K562 (cell line): Measurements from ENCODE around the gene CACNA2D3. TPM values are rescaled to one million over a fixed set of nuclear protein-coding genes. Genes with fewer than 3 reads are reported as not detected.
A peak's percentile ranks its signal among the peaks of the same experiment; 100 is the strongest.

Source experiments
- ATAC-seq: fragments of 200-7000 bp; cut with Tn5 transposase; 3 replicates; pipeline ENCODE4 v1.9.1; 2020; ENCODE audit warnings: moderate library complexity
- BruUV-seq: library from RNA; stranded (reverse); fragments of 400-500 nt; replicated peaks from 2 replicates; lab custom pipeline; 2021; lab: Mats Ljungman, UMichigan
- CTCF ChIA-PET: fragments of 300-600 bp; formaldehyde crosslinking; extraction: SDS; loops from one replicate; lab custom pipeline; 2021; ENCODE audit warnings: low intra/inter-chr PET ratio; lab: Yijun Ruan, JAX
- POLR2A ChIA-PET: fragments of 300-600, 350-650 bp; sonication (Branson Sonifier 250); formaldehyde crosslinking; extraction: SDS; loops from one replicate; lab custom pipeline; 2021; ENCODE audit warnings: antibody characterized with exemption, inconsistent platforms; lab: Yijun Ruan, JAX
- DNase-seq, 4 experiments: peaks; one replicate each; pipeline versions ENCODE4 v3.0.0 to v3.0.0-alpha.2; 2011 to 2018; ENCODE audit warnings: low spot score in 3 of 4, mixed read lengths in 3 of 4; ENCODE audit errors: extremely low read depth in 1 of 4
- FAIRE-seq: peaks from 2 replicates; lab custom pipeline; 2011; peaks lifted over from hg19 to GRCh38; lab: Jason Lieb, UNC
- H2AFZ ChIP-seq: 2 replicates; pipeline ENCODE4 v1.6.0; 2011; ENCODE audit warnings: low read depth, low read length, control low read depth, inconsistent platforms
- H3K27ac ChIP-seq: fragments of 200-600 bp; 3 replicates; pipeline ENCODE4 v1.8.0; 2011; ENCODE audit warnings: low read depth, mild to moderate bottlenecking, control low read depth, inconsistent platforms, low read length, moderate library complexity, mixed read lengths; ENCODE audit errors: extremely low read depth
- H3K27me3 ChIP-seq, 2 experiments: fragments of 300-600 bp in 1 of 2; 2 replicates in 1 of 2; 3 replicates in 1 of 2; pipeline versions ENCODE4 v1.6.0 to v1.8.0; 2011; ENCODE audit warnings: inconsistent platforms in 2 of 2, low read length in 2 of 2, mild to moderate bottlenecking in 1 of 2, mixed read lengths in 1 of 2, moderate library complexity in 1 of 2; ENCODE audit not compliant: control insufficient read depth in 2 of 2, insufficient read depth in 2 of 2
- H3K36me3 ChIP-seq: fragments of 300-600 bp; 3 replicates; pipeline ENCODE4 v1.8.0; 2011; ENCODE audit warnings: mild to moderate bottlenecking, low read length, inconsistent platforms; ENCODE audit not compliant: control insufficient read depth, insufficient read depth
- H3K4me1 ChIP-seq, 2 experiments: fragments of 200-600 bp in 1 of 2; replicated peaks in 1 of 2; 2 replicates in 1 of 2; 3 replicates in 1 of 2; pipeline versions ENCODE4 v1.5.1 to v1.8.0; 2011; ENCODE audit warnings: inconsistent platforms in 2 of 2, low read length in 2 of 2, mild to moderate bottlenecking in 1 of 2, mixed read lengths in 1 of 2, moderate library complexity in 1 of 2; ENCODE audit not compliant: control insufficient read depth in 2 of 2, insufficient read depth in 2 of 2
- H3K4me2 ChIP-seq: 2 replicates; pipeline ENCODE4 v1.6.1; 2011; ENCODE audit warnings: low read length, control low read depth, inconsistent platforms, mixed read lengths; ENCODE audit not compliant: insufficient read depth
- H3K4me3 ChIP-seq: fragments of 200-600 bp; sonication (generic), shearing (Covaris generic); 2 replicates; pipeline ENCODE4 v1.5.1; 2016; ENCODE audit warnings: control low read depth, inconsistent platforms
- H3K79me2 ChIP-seq: fragments of 200-600 bp; 3 replicates; pipeline ENCODE4 v1.8.0; 2011; ENCODE audit warnings: low read length, inconsistent platforms; ENCODE audit not compliant: control insufficient read depth, insufficient read depth
- H3K9ac ChIP-seq, 2 experiments: 2 replicates each; pipeline versions ENCODE4 v1.6.0 to v1.6.1; 2011; ENCODE audit warnings: low read depth in 2 of 2, low read length in 2 of 2, control low read depth in 1 of 2, inconsistent platforms in 1 of 2, mild to moderate bottlenecking in 1 of 2, mixed read lengths in 1 of 2; ENCODE audit not compliant: insufficient read depth in 1 of 2
- H3K9me1 ChIP-seq: one replicate; pipeline ENCODE4 v1.6.0; 2011; ENCODE audit warnings: inconsistent platforms, mild to moderate bottlenecking, low read length, moderate library complexity; ENCODE audit not compliant: control insufficient read depth, insufficient read depth
- H3K9me3 ChIP-seq: replicated peaks from 2 replicates; pipeline ENCODE4 v1.5.1; 2011; ENCODE audit warnings: low read depth, low read length, inconsistent platforms; ENCODE audit not compliant: control insufficient read depth, insufficient read depth
- H4K20me1 ChIP-seq: replicated peaks from 2 replicates; pipeline ENCODE4 v1.6.1; 2011; ENCODE audit warnings: low read length, inconsistent platforms, mixed read lengths; ENCODE audit not compliant: control insufficient read depth, insufficient read depth
- CEBPB ChIP-seq: fragments of 450-650 bp; IDR thresholded peaks from 2 replicates; pipeline ENCODE4 v1.6.1; 2016; ENCODE audit warnings: missing genetic modification characterization, missing compliant biosample characterization
- CGGBP1 ChIP-seq: fragments of 250-450 bp; sonication (Bioruptor Pico); IDR thresholded peaks from 2 replicates; pipeline ENCODE4 v1.9.0; 2021; ENCODE audit warnings: mild to moderate bottlenecking
- FOXA1 ChIP-seq: fragments of 450-650 bp; IDR thresholded peaks from 2 replicates; pipeline ENCODE4 v1.6.1; 2016; ENCODE audit warnings: mild to moderate bottlenecking, borderline replicate concordance
- HNRNPK ChIP-seq: fragments of 200-400 bp; formaldehyde crosslinking; IDR thresholded peaks from one replicate; pipeline ENCODE4 v1.6.1; 2018; ENCODE audit warnings: mild to moderate bottlenecking, low read depth, low read length; ENCODE audit not compliant: poor library complexity, severe bottlenecking
- HOXB6 ChIP-seq: fragments of 250-450 bp; sonication (Bioruptor Pico); IDR thresholded peaks from 2 replicates; pipeline ENCODE4 v1.5.1; 2022; ENCODE audit warnings: mild to moderate bottlenecking, borderline replicate concordance
- KLF16 ChIP-seq: IDR thresholded peaks from 2 replicates; pipeline ENCODE4 v1.6.1; 2016; ENCODE audit warnings: antibody characterized with exemption
- NFE2 ChIP-seq: IDR thresholded peaks from 2 replicates; pipeline ENCODE4 v1.6.1; 2014; ENCODE audit warnings: antibody characterized with exemption, low read depth
- SMARCE1 ChIP-seq: fragments of 450-650 bp; IDR thresholded peaks from 2 replicates; pipeline ENCODE4 v1.7.1; 2016; ENCODE audit warnings: mild to moderate bottlenecking
- SREBF2 ChIP-seq: sonication (generic); formaldehyde crosslinking; IDR thresholded peaks from 2 replicates; pipeline ENCODE4 v1.4.0; 2020; ENCODE audit warnings: mild to moderate bottlenecking, missing genetic modification reagents
- STAT6 ChIP-seq: sonication (generic); formaldehyde crosslinking; IDR thresholded peaks from 2 replicates; pipeline ENCODE4 v1.8.1; 2023; ENCODE audit warnings: mild to moderate bottlenecking, missing genetic modification reagents
- TCF15 ChIP-seq: fragments of 250-450 bp; sonication (Bioruptor Pico); IDR thresholded peaks from 2 replicates; pipeline ENCODE4 v1.8.0; 2022; ENCODE audit warnings: moderate library complexity, mild to moderate bottlenecking, inconsistent platforms
- ZNF695 ChIP-seq: fragments of 450-650 bp; formaldehyde crosslinking; IDR thresholded peaks from 2 replicates; pipeline ENCODE4 v1.4.0; 2020; ENCODE audit warnings: mild to moderate bottlenecking, moderate library complexity
- WGBS: fragments of 100-300 bp; shearing (Covaris generic); methylation state at CpG from one replicate; pipeline ENCODE4 v1.1.6; 2016; ENCODE audit warnings: low coverage, mixed read lengths; ENCODE audit not compliant: insufficient coverage; ENCODE audit errors: missing lambda C conversion rate; 5-methylcytosine and 5-hydroxymethylcytosine counted together
- in situ Hi-C: fragments of 300-500 bp; cut with MboI; formaldehyde crosslinking; loops from 4 replicates; pipeline ENCODE4 v1.15.0; 2018; ENCODE audit warnings: inconsistent platforms, mixed read lengths
- intact Hi-C: fragments of 100-400 bp; cut with micrococcal nuclease; formaldehyde crosslinking; loops from 2 replicates; pipeline ENCODE4 v1.14.2; 2022
- polyA plus RNA-seq, 8 experiments: library from polyadenylated mRNA; depleted of rRNA in 4 of 8; stranded (reverse) in 5 of 8; unstranded in 3 of 8; fragments of >200 nt; fragmentation: Nextera tagmentation in 2 of 8; fragmentation: Illumina TruSeq in 1 of 8; extraction: Ambion mirVana in 2 of 8; extraction: Trizol in 1 of 8; gene quantifications; 2 replicates each; pipeline versions ENCODE4 v1.2.1 to v1.2.3, GENCODE V29; 2011 to 2014; ENCODE audit warnings: inconsistent platforms in 1 of 8, missing spikeins in 1 of 8
- total RNA-seq, 7 experiments: library from RNA; depleted of rRNA in 6 of 7; stranded (reverse); fragments of >200 nt in 6 of 7; fragmentation: Illumina TruSeq in 2 of 7; extraction: Trizol in 2 of 7; gene quantifications; 2 replicates each; pipeline versions ENCODE4 v1.2.1 to v1.2.3, GENCODE V29; 2011 to 2021; ENCODE audit warnings: low replicate concordance in 1 of 7
- TF ChIP-seq, protein P1 (sequence below): fragments of 250-450 bp; sonication (Bioruptor Pico); IDR thresholded peaks from 2 replicates; pipeline ENCODE4 v1.5.0; 2020; ENCODE audit warnings: mild to moderate bottlenecking

CACNA2D3 gene
- total and polyA plus RNA-seq, 9 of the 15 experiments (the other 6 are each of a cell fraction or from before 2014, with no cell fraction given), result 0.01 TPM; not detected in 8

- H3K79me2 ChIP-seq, result no peaks in the 10 kb centered on the region
- intact Hi-C loops, result no loop called here
- no peaks in the 10 kb centered on the region for H3K9me3 ChIP-seq
- no peak overlapping the region for H3K27ac ChIP-seq
- ChIA-PET CTCF (no interaction called here), POLR2A (no interaction called here)
- no TSS peak for BruUV-seq
- no peak overlapping the region for H3K4me2 ChIP-seq
- WGBS, result 3% methylated on average over 12 of the region's 20 CpGs
- H3K4me3 ChIP-seq, result no peak overlapping the region
- ATAC-seq (peak; percentile 90), DNase-seq (peak; percentile 49 to 71 (median 68)), FAIRE-seq (no peak)
- no peaks in the 10 kb centered on the region for H3K36me3 ChIP-seq
- in situ Hi-C loops, result no loop called here
- H3K4me1 ChIP-seq, result no peaks in the 10 kb centered on the region; a peak in 1 of 5 replicates
- no peaks in the 10 kb centered on the region for H3K9me1 ChIP-seq
- H3K27me3 ChIP-seq, result no peaks in the 10 kb centered on the region
- 0 out of 2 replicates have a peak, but pooled peaks cover 3% of the 10 kb centered on the region for H4K20me1 ChIP-seq
- H2AFZ ChIP-seq, result no peak overlapping the region
- no peak overlapping the region for H3K9ac ChIP-seq
- TF ChIP-seq CEBPB (tag) (no peak), STAT6 (CRISPR knock-in tag) (no peak), SMARCE1 (no peak), HNRNPK (no peak), KLF16 (0 out of 2 replicates have a peak, but pooled peaks have one; percentile 23), SREBF2 (no peak), ZNF695 (CRISPR knock-in tag) (no peak), CGGBP1 (no peak), NFE2 (no peak), HOXB6 (CRISPR knock-in tag) (no peak), FOXA1 (no peak), TCF15 (CRISPR knock-in tag) (no peak)
- TF ChIP-seq, protein P1, sequence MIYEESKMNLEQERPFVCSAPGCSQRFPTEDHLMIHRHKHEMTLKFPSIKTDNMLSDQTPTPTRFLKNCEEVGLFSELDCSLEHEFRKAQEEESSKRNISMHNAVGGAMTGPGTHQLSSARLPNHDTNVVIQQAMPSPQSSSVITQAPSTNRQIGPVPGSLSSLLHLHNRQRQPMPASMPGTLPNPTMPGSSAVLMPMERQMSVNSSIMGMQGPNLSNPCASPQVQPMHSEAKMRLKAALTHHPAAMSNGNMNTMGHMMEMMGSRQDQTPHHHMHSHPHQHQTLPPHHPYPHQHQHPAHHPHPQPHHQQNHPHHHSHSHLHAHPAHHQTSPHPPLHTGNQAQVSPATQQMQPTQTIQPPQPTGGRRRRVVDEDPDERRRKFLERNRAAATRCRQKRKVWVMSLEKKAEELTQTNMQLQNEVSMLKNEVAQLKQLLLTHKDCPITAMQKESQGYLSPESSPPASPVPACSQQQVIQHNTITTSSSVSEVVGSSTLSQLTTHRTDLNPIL (CRISPR knock-in tag), result no peak
These were observed 731.4 kb downstream of the CACNA2D3 start for GRCh38 chr3:54853573-54854404.
